ENCODE data around the gene CYFIP1. TPM values are rescaled to one million over a fixed set of nuclear protein-coding genes. Genes with fewer than 3 reads are reported as not detected.
A peak's percentile ranks its signal among the peaks of the same experiment; 100 is the strongest.

The CYFIP1 gene
- total RNA-seq, 1 experiment from 2014 or later: 205 TPM

- Mint-ChIP-seq H3K4me3 (ENCODE audit: unreplicated experiment) (no peak overlapping the region), H3K36me3 (ENCODE audit: insufficient read depth, unreplicated experiment) (peaks cover 83% of the 10 kb centered on the region), H3K27me3 (ENCODE audit: insufficient read depth, unreplicated experiment) (no peaks in the 10 kb centered on the region), H3K27ac (ENCODE audit: unreplicated experiment) (no peak overlapping the region), H3K9me3 (ENCODE audit: unreplicated experiment) (peaks cover 9% of the 10 kb centered on the region), H3K4me1 (ENCODE audit: low read depth, unreplicated experiment) (peaks cover 13% of the 10 kb centered on the region)
- intact Hi-C loops (cut with micrococcal nuclease; ENCODE audit: unreplicated experiment): no loop called here
- Histone ChIP-seq H3K4me1 (peaks cover 13% of the 10 kb centered on the region), H3K4me3 (ENCODE audit: low read depth, low read length) (no peak overlapping the region), H3K36me3 (ENCODE audit: control insufficient read depth, insufficient read depth, low read length) (peaks cover 4% of the 10 kb centered on the region), H3K9me3 (no peaks in the 10 kb centered on the region), H3K27me3 (replicated peaks; ENCODE audit: control insufficient read depth, insufficient read depth, low read length) (no peaks in the 10 kb centered on the region)
- TF ChIP-seq, protein P1, sequence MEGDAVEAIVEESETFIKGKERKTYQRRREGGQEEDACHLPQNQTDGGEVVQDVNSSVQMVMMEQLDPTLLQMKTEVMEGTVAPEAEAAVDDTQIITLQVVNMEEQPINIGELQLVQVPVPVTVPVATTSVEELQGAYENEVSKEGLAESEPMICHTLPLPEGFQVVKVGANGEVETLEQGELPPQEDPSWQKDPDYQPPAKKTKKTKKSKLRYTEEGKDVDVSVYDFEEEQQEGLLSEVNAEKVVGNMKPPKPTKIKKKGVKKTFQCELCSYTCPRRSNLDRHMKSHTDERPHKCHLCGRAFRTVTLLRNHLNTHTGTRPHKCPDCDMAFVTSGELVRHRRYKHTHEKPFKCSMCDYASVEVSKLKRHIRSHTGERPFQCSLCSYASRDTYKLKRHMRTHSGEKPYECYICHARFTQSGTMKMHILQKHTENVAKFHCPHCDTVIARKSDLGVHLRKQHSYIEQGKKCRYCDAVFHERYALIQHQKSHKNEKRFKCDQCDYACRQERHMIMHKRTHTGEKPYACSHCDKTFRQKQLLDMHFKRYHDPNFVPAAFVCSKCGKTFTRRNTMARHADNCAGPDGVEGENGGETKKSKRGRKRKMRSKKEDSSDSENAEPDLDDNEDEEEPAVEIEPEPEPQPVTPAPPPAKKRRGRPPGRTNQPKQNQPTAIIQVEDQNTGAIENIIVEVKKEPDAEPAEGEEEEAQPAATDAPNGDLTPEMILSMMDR (IDR thresholded peaks at IDR 0.05; ENCODE audit: insufficient read depth in 1 of 2, low read depth in 1 of 2, low read length in 1 of 2, severe bottlenecking in 1 of 2, unreplicated experiment in 1 of 2): no peak
- POLR2A ChIA-PET: no interaction called here
- CTCF ChIA-PET: interaction anchor here (0.5 to 1.3 kb wide), 2 partner anchors 10 to 35 kb away, joined by 3 read pairs; no protein-coding TSS in a partner anchor
- DNase-seq: peak in 1 of 2 experiments; percentile 38
- BruUV-seq (replicated peaks): no TSS peak
These were observed 95.8 kb downstream of the CYFIP1 start for GRCh38 chr15:22884344-22884743.

GRCh38 chr15:22883196-22883595, 97.0 kb downstream of the CYFIP1 start:
- intact Hi-C loops (cut with micrococcal nuclease; ENCODE audit: unreplicated experiment): no loop called here
- Histone ChIP-seq H3K9me3 (no peaks in the 10 kb centered on the region), H3K4me3 (ENCODE audit: low read depth, low read length) (no peak overlapping the region), H3K27me3 (replicated peaks; ENCODE audit: control insufficient read depth, insufficient read depth, low read length) (no peaks in the 10 kb centered on the region), H3K36me3 (ENCODE audit: control insufficient read depth, insufficient read depth, low read length) (peaks cover 4% of the 10 kb centered on the region), H3K4me1 (peaks cover 13% of the 10 kb centered on the region)
- no peak for DNase-seq
- BruUV-seq (replicated peaks): no TSS peak
- CTCF ChIA-PET: interaction anchor here (1.3 kb wide), 1 partner anchor 8 kb away, joined by 3 read pairs; no protein-coding TSS in a partner anchor
- Mint-ChIP-seq H3K36me3 (ENCODE audit: insufficient read depth, unreplicated experiment) (peaks cover 83% of the 10 kb centered on the region), H3K27me3 (ENCODE audit: insufficient read depth, unreplicated experiment) (no peaks in the 10 kb centered on the region), H3K27ac (ENCODE audit: unreplicated experiment) (no peak overlapping the region), H3K9me3 (ENCODE audit: unreplicated experiment) (peaks cover 9% of the 10 kb centered on the region), H3K4me1 (ENCODE audit: low read depth, unreplicated experiment) (peaks cover 13% of the 10 kb centered on the region), H3K4me3 (ENCODE audit: unreplicated experiment) (no peak overlapping the region)
- TF ChIP-seq, protein P1 (IDR thresholded peaks at IDR 0.05; ENCODE audit: insufficient read depth in 1 of 2, low read depth in 1 of 2, low read length in 1 of 2, severe bottlenecking in 1 of 2, unreplicated experiment in 1 of 2): no peak
- POLR2A ChIA-PET: no interaction called here

- TF ChIP-seq, protein P1 (IDR thresholded peaks at IDR 0.05; ENCODE audit: insufficient read depth in 1 of 2, low read depth in 1 of 2, low read length in 1 of 2, severe bottlenecking in 1 of 2, unreplicated experiment in 1 of 2): no peak
- Histone ChIP-seq H3K9me3 (no peaks in the 10 kb centered on the region), H3K4me3 (ENCODE audit: low read depth, low read length) (no peak overlapping the region), H3K36me3 (ENCODE audit: control insufficient read depth, insufficient read depth, low read length) (peaks cover 7% of the 10 kb centered on the region), H3K4me1 (peaks cover 13% of the 10 kb centered on the region), H3K27me3 (replicated peaks; ENCODE audit: control insufficient read depth, insufficient read depth, low read length) (no peaks in the 10 kb centered on the region)
- ChIA-PET POLR2A (no interaction called here), CTCF (no interaction called here)
- intact Hi-C loops (cut with micrococcal nuclease; ENCODE audit: unreplicated experiment): no loop called here
- Mint-ChIP-seq H3K36me3 (ENCODE audit: insufficient read depth, unreplicated experiment) (peaks cover 83% of the 10 kb centered on the region), H3K9me3 (ENCODE audit: unreplicated experiment) (peaks cover 9% of the 10 kb centered on the region), H3K4me3 (ENCODE audit: unreplicated experiment) (no peak overlapping the region), H3K4me1 (ENCODE audit: low read depth, unreplicated experiment) (peaks cover 13% of the 10 kb centered on the region), H3K27me3 (ENCODE audit: insufficient read depth, unreplicated experiment) (no peaks in the 10 kb centered on the region), H3K27ac (ENCODE audit: unreplicated experiment) (peak overlapping the region; percentile 42)
- BruUV-seq (replicated peaks): no TSS peak
- no peak for DNase-seq
These were observed 98.3 kb downstream of the CYFIP1 start for GRCh38 chr15:22881739-22882440.
